Ishikawa (cell line): ENCODE results near the gene SEC14L5.

ENCODE experiments used
- CEBPB ChIP-seq: IDR thresholded peaks from 2 replicates; pipeline ENCODE4 v1.6.1; 2012
- EGR1 ChIP-seq: IDR thresholded peaks from 2 replicates; pipeline ENCODE4 v1.6.1; 2012
- MAX ChIP-seq: IDR thresholded peaks from 2 replicates; pipeline ENCODE4 v1.6.1; 2012
- REST ChIP-seq: IDR thresholded peaks from 2 replicates; pipeline ENCODE4 v1.6.1; 2012; ENCODE audit warnings: low read depth, mild to moderate bottlenecking
- TEAD4 ChIP-seq: IDR thresholded peaks from 2 replicates; pipeline ENCODE4 v1.6.1; 2012
- USF1 ChIP-seq: IDR thresholded peaks from 2 replicates; pipeline ENCODE4 v1.6.1; 2012

- TF ChIP-seq USF1, result no peak
- no peak for TF ChIP-seq REST
- TF ChIP-seq CEBPB, result no peak
- TF ChIP-seq EGR1, result no peak
- no peak for TF ChIP-seq TEAD4
- no peak for TF ChIP-seq MAX
Observed at GRCh38 chr16:5041600-5042133, 83.5 kb downstream of the SEC14L5 start.
